T-cell (primary cell): ENCODE measurements around the gene DBH. TPM values are rescaled to one million over a fixed set of nuclear protein-coding genes. Genes with fewer than 3 reads are reported as not detected.

Source experiments
- ATAC-seq, 4 experiments: fragments of 200-7000 bp in 3 of 4; fragments of 150-1000 bp in 1 of 4; cut with Tn5 transposase; replicated peaks in 1 of 4; 1 replicate in 3 of 4; 2 replicates in 1 of 4; pipeline ENCODE4 v1.10.0; 2021; ENCODE audit warnings: moderate library complexity in 3 of 4, mild to moderate bottlenecking in 2 of 4, moderate number of reproducible peaks in 1 of 4
- CTCF ChIA-PET, 2 donors: fragments of 300-600 bp; sonication (Branson Sonifier 250); formaldehyde crosslinking; loops; one replicate each; lab custom pipeline; 2022; ENCODE audit warnings: antibody characterized with exemption in 2 of 2; lab: Charles Lee
- POLR2A ChIA-PET, 2 donors: fragments of 300-600 bp; sonication (Branson Sonifier 250); formaldehyde crosslinking; loops; one replicate each; lab custom pipeline; 2022; ENCODE audit warnings: antibody characterized with exemption in 2 of 2; lab: Charles Lee
- DNase-seq, 35 experiments: peaks; one replicate each; pipeline versions ENCODE4 v3.0.0 to v3.0.0-alpha.2; 2013 to 2023
- H3K27ac ChIP-seq: one replicate; pipeline ENCODE4 v1.5.1; 2013; ENCODE audit warnings: low read length
- H3K27me3 ChIP-seq, 2 experiments: replicated peaks in 1 of 2; 1 replicate in 1 of 2; 2 replicates in 1 of 2; pipeline versions ENCODE4 v1.6.1 to v1.7.0; 2013; ENCODE audit warnings: low read length in 1 of 2, mixed read lengths in 1 of 2; ENCODE audit not compliant: control insufficient read depth in 2 of 2, insufficient read depth in 2 of 2; ENCODE audit errors: extremely low read depth in 1 of 2
- H3K36me3 ChIP-seq, 2 donors: 1 replicate in 1 of 2; 2 replicates in 1 of 2; pipeline versions ENCODE4 v1.6.1 to v1.7.0; 2013; ENCODE audit warnings: low read length in 1 of 2; ENCODE audit not compliant: control insufficient read depth in 2 of 2, insufficient read depth in 1 of 2; ENCODE audit errors: extremely low read depth in 1 of 2
- H3K4me1 ChIP-seq, 2 experiments: 1 replicate in 1 of 2; 2 replicates in 1 of 2; pipeline versions ENCODE4 v1.6.1 to v1.7.0; 2013; ENCODE audit warnings: low read length in 2 of 2, mixed read lengths in 1 of 2; ENCODE audit not compliant: insufficient read depth in 2 of 2, control insufficient read depth in 1 of 2; ENCODE audit errors: extremely low read depth in 1 of 2
- H3K4me3 ChIP-seq, 2 donors: 1 replicate in 1 of 2; 2 replicates in 1 of 2; pipeline versions ENCODE4 v1.5.1 to v1.7.0; 2013; ENCODE audit warnings: mild to moderate bottlenecking in 2 of 2, low read length in 1 of 2, moderate library complexity in 1 of 2; ENCODE audit not compliant: control insufficient read depth in 1 of 2; ENCODE audit errors: extremely low read depth in 1 of 2
- H3K9me3 ChIP-seq: 2 replicates; pipeline ENCODE4 v1.7.0; 2013
- H3K27ac Mint-ChIP-seq, 2 donors: one replicate each; pipeline ENCODE4 v1.8.0; 2020 to 2021; ENCODE audit warnings: mild to moderate bottlenecking in 2 of 2, mixed read lengths in 2 of 2
- H3K27me3 Mint-ChIP-seq, 2 donors: one replicate each; pipeline ENCODE4 v1.8.0; 2021 to 2022; ENCODE audit warnings: mixed read lengths in 2 of 2
- H3K36me3 Mint-ChIP-seq: one replicate; pipeline ENCODE4 v1.8.0; 2021; ENCODE audit warnings: mixed read lengths
- H3K4me1 Mint-ChIP-seq, 3 donors: one replicate each; pipeline ENCODE4 v1.8.0; 2020 to 2022; ENCODE audit warnings: mixed read lengths in 3 of 3, mild to moderate bottlenecking in 1 of 3
- H3K4me3 Mint-ChIP-seq, 3 donors: one replicate each; pipeline ENCODE4 v1.8.0; 2020 to 2022; ENCODE audit warnings: mild to moderate bottlenecking in 3 of 3, mixed read lengths in 3 of 3, moderate library complexity in 3 of 3
- H3K9me3 Mint-ChIP-seq, 3 donors: one replicate each; pipeline ENCODE4 v1.8.0; 2020 to 2022; ENCODE audit warnings: mixed read lengths in 3 of 3
- whole genome bisulfite sequencing: methylation state at CpG from one replicate; pipeline ENCODE4 v1.1.5; 2013; ENCODE audit warnings: missing lambda C conversion rate; ENCODE audit not compliant: insufficient coverage; 5-methylcytosine and 5-hydroxymethylcytosine counted together
- total RNA-seq, 35 experiments: library from RNA in 6 of 35; stranded (reverse) in 6 of 35; fragments of 120-200 nt in 1 of 35; gene quantifications; one replicate each; pipeline versions ENCODE4 v1.2.1 to v1.2.4 and lab custom pipeline; 2013 to 2026

The DBH gene
- total RNA-seq, 5 donors from 2014 or later (not counting 1 experiment from before 2014, with no cell fraction given), result 0.26 to 0.82 (median 0.32) TPM

DNA sequence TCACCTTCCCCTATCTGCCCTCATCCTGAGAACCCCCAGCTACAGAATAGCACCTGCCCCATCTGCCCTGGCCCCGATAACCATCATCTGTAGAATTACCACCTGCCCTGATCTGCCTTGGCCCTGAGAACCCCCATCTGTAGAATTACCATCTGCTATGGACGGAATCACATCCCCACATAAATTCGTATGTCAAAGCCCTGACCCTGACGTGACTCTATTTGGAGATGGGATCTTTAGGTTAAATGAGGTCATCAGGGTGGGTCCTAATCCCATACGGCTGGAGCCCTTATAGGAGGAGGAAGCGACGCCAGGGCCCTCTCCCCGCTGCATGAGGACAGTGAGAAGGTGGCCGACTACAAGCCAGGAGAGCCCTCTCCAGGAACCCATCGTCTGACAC lies 69.4 kb downstream of the DBH start:
- no peaks in the 10 kb centered on the region for H3K36me3 Mint-ChIP-seq
- no peaks in the 10 kb centered on the region for H3K27me3 Mint-ChIP-seq
- DNase-seq (no peak), ATAC-seq (no peak)
- Histone ChIP-seq H3K27ac (no peak overlapping the region), H3K4me3 (no peak overlapping the region), H3K4me1 (peaks cover 42 to 79% of the 10 kb centered on the region in 2 experiments), H3K9me3 (no peaks in the 10 kb centered on the region), H3K36me3 (no peaks in the 10 kb centered on the region), H3K27me3 (peaks cover 0 to 9% of the 10 kb centered on the region in 2 experiments)
- H3K4me3 Mint-ChIP-seq, result no peak overlapping the region
- H3K27ac Mint-ChIP-seq, result peak overlapping the region; percentile 6 to 61
- peaks cover 42 to 60% (median 45%) of the 10 kb centered on the region in 3 donors for H3K4me1 Mint-ChIP-seq
- WGBS, result 98% methylated on average over 5 of the region's 10 CpGs
- no peaks in the 10 kb centered on the region for H3K9me3 Mint-ChIP-seq
- POLR2A ChIA-PET, result no interaction called here
- CTCF ChIA-PET, result no interaction called here

GRCh38 chr9:133706307-133707050 lies 70.3 kb downstream of the DBH start:
- peaks cover 0 to 9% of the 10 kb centered on the region in 2 experiments for H3K27me3 ChIP-seq
- H3K4me3 Mint-ChIP-seq, result no peak overlapping the region
- no peaks in the 10 kb centered on the region for H3K9me3 Mint-ChIP-seq
- peak overlapping the region; percentile 73 to 91 for H3K27ac Mint-ChIP-seq
- H3K4me1 Mint-ChIP-seq, result peaks cover 34 to 53% (median 36%) of the 10 kb centered on the region in 3 donors
- no peak overlapping the region for H3K4me3 ChIP-seq
- CTCF ChIA-PET, result no interaction called here
- POLR2A ChIA-PET, result no interaction called here
- H3K27ac ChIP-seq, result no peak overlapping the region
- H3K4me1 ChIP-seq, result peaks cover 35 to 77% of the 10 kb centered on the region in 2 experiments
- 67% methylated on average over 2 of the region's 12 CpGs for WGBS
- DNase-seq (no peak), ATAC-seq (no peak)
- H3K27me3 Mint-ChIP-seq, result no peaks in the 10 kb centered on the region
- no peaks in the 10 kb centered on the region for H3K9me3 ChIP-seq
- no peaks in the 10 kb centered on the region for H3K36me3 ChIP-seq
- no peaks in the 10 kb centered on the region for H3K36me3 Mint-ChIP-seq

- Mint-ChIP-seq H3K4me3 (no peak overlapping the region), H3K9me3 (no peaks in the 10 kb centered on the region), H3K27ac (peak overlapping the region; percentile 73 to 91), H3K4me1 (peaks cover 28 to 47% (median 32%) of the 10 kb centered on the region in 3 donors), H3K36me3 (no peaks in the 10 kb centered on the region), H3K27me3 (no peaks in the 10 kb centered on the region)
- ATAC-seq (no peak), DNase-seq (no peak)
- ChIA-PET POLR2A (no interaction called here), CTCF (no interaction called here)
- H3K36me3 ChIP-seq, result no peaks in the 10 kb centered on the region
- H3K9me3 ChIP-seq, result no peaks in the 10 kb centered on the region
- no peak overlapping the region for H3K27ac ChIP-seq
- peaks cover 28 to 70% of the 10 kb centered on the region in 2 experiments for H3K4me1 ChIP-seq
- WGBS, result 64% methylated on average over 12 of the region's 17 CpGs
- H3K4me3 ChIP-seq, result no peak overlapping the region
- peaks cover 0 to 11% of the 10 kb centered on the region in 2 experiments for H3K27me3 ChIP-seq
These were observed 71.1 kb downstream of the DBH start for GRCh38 chr9:133707065-133707762.

DNA sequence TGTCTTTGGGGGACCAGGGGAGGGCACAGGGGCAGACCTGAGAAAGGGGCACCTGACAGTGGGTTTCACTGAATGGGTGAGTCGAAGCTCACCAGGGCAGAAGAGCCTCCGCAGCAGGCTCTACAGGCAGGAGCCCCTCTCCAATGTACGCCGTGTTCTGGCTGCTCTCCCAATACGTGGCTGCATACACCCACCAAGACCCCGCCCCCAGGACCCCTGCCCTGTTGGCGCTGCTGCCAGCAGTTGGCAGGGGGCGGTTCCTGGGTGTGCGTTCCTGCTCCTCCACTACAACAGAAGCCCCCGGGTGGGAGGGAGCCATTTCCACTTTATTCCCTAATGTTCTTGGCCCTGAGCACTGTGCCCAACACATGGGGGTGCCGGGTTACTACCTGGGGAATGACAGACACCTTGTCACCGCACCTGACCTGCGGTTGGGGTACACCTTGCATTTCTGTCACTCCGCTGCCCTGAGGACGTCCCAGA lies 71.6 kb downstream of the DBH start:
- H3K27ac ChIP-seq, result no peak overlapping the region
- CTCF ChIA-PET, result no interaction called here
- Mint-ChIP-seq H3K36me3 (no peaks in the 10 kb centered on the region), H3K27me3 (no peaks in the 10 kb centered on the region), H3K9me3 (no peaks in the 10 kb centered on the region), H3K4me1 (peaks cover 24 to 42% (median 26%) of the 10 kb centered on the region in 3 donors), H3K27ac (no peak overlapping the region), H3K4me3 (no peak overlapping the region)
- ATAC-seq, result no peak
- H3K27me3 ChIP-seq, result peaks cover 0 to 14% of the 10 kb centered on the region in 2 experiments
- WGBS, result 92% methylated on average over 10 of the region's 15 CpGs
- peaks cover 28 to 66% of the 10 kb centered on the region in 2 experiments for H3K4me1 ChIP-seq
- no peak for DNase-seq
- H3K9me3 ChIP-seq, result no peaks in the 10 kb centered on the region
- H3K36me3 ChIP-seq, result no peaks in the 10 kb centered on the region
- H3K4me3 ChIP-seq, result no peak overlapping the region
- POLR2A ChIA-PET, result no interaction called here

- Histone ChIP-seq H3K36me3 (no peaks in the 10 kb centered on the region), H3K4me1 (peaks cover 23 to 66% of the 10 kb centered on the region in 2 experiments), H3K4me3 (no peak overlapping the region), H3K9me3 (no peaks in the 10 kb centered on the region), H3K27ac (no peak overlapping the region), H3K27me3 (peaks cover 0 to 14% of the 10 kb centered on the region in 2 experiments)
- DNase-seq (peak in 1 of 35 experiments; percentile 2), ATAC-seq (no peak)
- H3K4me1 Mint-ChIP-seq, result peaks cover 24 to 40% (median 26%) of the 10 kb centered on the region in 3 donors
- WGBS, result 92% methylated on average over 25 of the region's 30 CpGs
- no peaks in the 10 kb centered on the region for H3K27me3 Mint-ChIP-seq
- H3K36me3 Mint-ChIP-seq, result no peaks in the 10 kb centered on the region
- H3K27ac Mint-ChIP-seq, result no peak overlapping the region
- no peak overlapping the region for H3K4me3 Mint-ChIP-seq
- no peaks in the 10 kb centered on the region for H3K9me3 Mint-ChIP-seq
- ChIA-PET POLR2A (no interaction called here), CTCF (no interaction called here)
These were observed 72.3 kb downstream of the DBH start for GRCh38 chr9:133708246-133709014.
